A549 (cell line): ENCODE results near the gene DEDD2. TPM values are rescaled to one million over a fixed set of nuclear protein-coding genes. Genes with fewer than 3 reads are reported as not detected.

Experiments
- ATAC-seq, 2 experiments: fragments of 200-7000 bp in 1 of 2; fragments of >200 bp in 1 of 2; cut with Nextera tagmentation in 1 of 2; cut with Tn5 transposase in 1 of 2; 3 replicates each; pipeline versions ENCODE4 v1.8.0 to v1.9.1; 2018 to 2020; ENCODE audit warnings: mild to moderate bottlenecking in 1 of 2, moderate library complexity in 1 of 2
- CTCF ChIA-PET: fragments of 300-600 bp; sonication (Branson Sonifier 250); formaldehyde crosslinking; extraction: SDS; loops from one replicate; lab custom pipeline; 2021; ENCODE audit warnings: antibody characterized with exemption, inconsistent platforms; lab: Yijun Ruan, JAX
- POLR2A ChIA-PET: fragments of 350-600 bp; formaldehyde crosslinking; extraction: SDS; loops from one replicate; lab custom pipeline; 2021; ENCODE audit warnings: antibody characterized with exemption, inconsistent platforms; lab: Yijun Ruan, JAX
- DNase-seq, 2 experiments: peaks; one replicate each; pipeline versions ENCODE4 v3.0.0 to v3.0.0-alpha.2; 2011 to 2016; ENCODE audit warnings: low read depth in 1 of 2, low spot score in 1 of 2
- FAIRE-seq: peaks from 2 replicates; lab custom pipeline; 2011; peaks lifted over from hg19 to GRCh38; lab: Jason Lieb, UNC
- H3K27ac ChIP-seq, 2 experiments: fragments of >200 bp; sonication (Bioruptor Twin); formaldehyde crosslinking; 3 replicates each; pipeline ENCODE4 v1.5.1; 2016 to 2017
- H3K4me1 ChIP-seq: fragments of >200 bp; sonication (Bioruptor Twin); formaldehyde crosslinking; 3 replicates; pipeline ENCODE4 v1.6.1; 2016
- H3K4me2 ChIP-seq: fragments of >200 bp; sonication (Bioruptor Twin); formaldehyde crosslinking; 3 replicates; pipeline ENCODE4 v1.6.1; 2016
- H3K4me3 ChIP-seq: fragments of >200 bp; sonication (Bioruptor Twin); formaldehyde crosslinking; 3 replicates; pipeline ENCODE4 v1.5.1; 2016
- H3K9me3 ChIP-seq: fragments of >200 bp; sonication (Bioruptor Twin); formaldehyde crosslinking; 3 replicates; pipeline ENCODE4 v1.6.1; 2016
- BCL3 ChIP-seq: fragments of >200 bp; sonication (Bioruptor Twin); formaldehyde crosslinking; IDR thresholded peaks from 3 replicates; pipeline ENCODE4 v1.6.1; 2016
- CBX2 ChIP-seq: fragments of 200-600 bp; sonication (generic); IDR thresholded peaks from 2 replicates; pipeline ENCODE4 v1.6.1; 2016; ENCODE audit warnings: low read depth, mild to moderate bottlenecking, borderline replicate concordance
- CHD4 ChIP-seq: fragments of 200-600 bp; sonication (generic); IDR thresholded peaks from 2 replicates; pipeline ENCODE4 v1.6.1; 2016; ENCODE audit warnings: antibody characterized with exemption, mild to moderate bottlenecking, borderline replicate concordance
- CTCF ChIP-seq: fragments of >200 bp; sonication (Bioruptor Twin); formaldehyde crosslinking; IDR thresholded peaks from 3 replicates; pipeline ENCODE4 v1.5.1; 2016
- EHF ChIP-seq: fragments of 250-450 bp; sonication (Bioruptor Pico); IDR thresholded peaks from 2 replicates; pipeline ENCODE4 v1.5.0; 2020; ENCODE audit warnings: mild to moderate bottlenecking
- ELK1 ChIP-seq: fragments of 150-350 bp; IDR thresholded peaks from 2 replicates; pipeline ENCODE4 v1.6.1; 2014; ENCODE audit warnings: low read depth, mild to moderate bottlenecking, low read length
- FOSB ChIP-seq: fragments of 250-450 bp; sonication (Bioruptor Pico); IDR thresholded peaks from 2 replicates; pipeline ENCODE4 v1.5.0; 2020; ENCODE audit warnings: mild to moderate bottlenecking, moderate library complexity
- FOSL2 ChIP-seq, 2 experiments: fragments of 450-650 bp in 1 of 2; fragments of >200 bp in 1 of 2; sonication (Bioruptor Twin) in 1 of 2; formaldehyde crosslinking; IDR thresholded peaks; 2 replicates each; pipeline versions ENCODE4 v1.5.0 to v1.6.1; 2016 to 2020; ENCODE audit warnings: mild to moderate bottlenecking in 1 of 2, moderate library complexity in 1 of 2
- HEYL ChIP-seq: fragments of 250-450 bp; sonication (Bioruptor Pico); IDR thresholded peaks from 2 replicates; pipeline ENCODE4 v1.8.0; 2021; ENCODE audit warnings: mild to moderate bottlenecking, moderate library complexity
- HOXB13 ChIP-seq: fragments of 250-450 bp; sonication (Bioruptor Pico); IDR thresholded peaks from 2 replicates; pipeline ENCODE4 v1.5.0; 2020; ENCODE audit warnings: low read depth, mild to moderate bottlenecking, moderate library complexity
- KDM1A ChIP-seq: fragments of 200-600 bp; sonication (generic); IDR thresholded peaks from 2 replicates; pipeline ENCODE4 v1.6.1; 2016; ENCODE audit warnings: low read depth, mild to moderate bottlenecking
- KDM5A ChIP-seq: fragments of 200-600 bp; sonication (generic); IDR thresholded peaks from 2 replicates; pipeline ENCODE4 v1.6.1; 2016; ENCODE audit warnings: antibody characterized with exemption, mild to moderate bottlenecking
- MAZ ChIP-seq: fragments of 150-350 bp; IDR thresholded peaks from 2 replicates; pipeline ENCODE4 v1.6.1; 2014; ENCODE audit warnings: antibody characterized with exemption, low read depth, low read length, borderline replicate concordance
- NFE2L2 ChIP-seq: fragments of 150-350 bp; conservative IDR thresholded peaks from 2 replicates; pipeline ENCODE4 v1.6.1; 2014; ENCODE audit warnings: low read length
- PHF8 ChIP-seq: fragments of 200-600 bp; sonication (generic); IDR thresholded peaks from 2 replicates; pipeline ENCODE4 v1.6.1; 2016; ENCODE audit warnings: low read depth, mild to moderate bottlenecking, antibody characterized with exemption, moderate library complexity, borderline replicate concordance
- RAD21 ChIP-seq, 2 experiments: fragments of >200 bp in 1 of 2; sonication (Bioruptor Twin) in 1 of 2; formaldehyde crosslinking in 1 of 2; IDR thresholded peaks in 1 of 2; conservative IDR thresholded peaks in 1 of 2; 2 replicates in 1 of 2; 3 replicates in 1 of 2; pipeline ENCODE4 v1.6.1; 2012 to 2018; ENCODE audit warnings: inconsistent platforms in 1 of 2
- TFCP2L1 ChIP-seq: fragments of 250-450 bp; sonication (Bioruptor Pico); IDR thresholded peaks from 2 replicates; pipeline ENCODE4 v1.5.0; 2021; ENCODE audit warnings: mild to moderate bottlenecking
- USF2 ChIP-seq: fragments of 450-650 bp; IDR thresholded peaks from 2 replicates; pipeline ENCODE4 v1.6.1; 2014; ENCODE audit warnings: antibody characterized with exemption
- ZC3H11A ChIP-seq: fragments of 450-650 bp; IDR thresholded peaks from 2 replicates; pipeline ENCODE4 v1.6.1; 2014; ENCODE audit warnings: antibody characterized with exemption, mild to moderate bottlenecking
- ZNF302 ChIP-seq: fragments of 250-450 bp; sonication (Bioruptor Pico); IDR thresholded peaks from 2 replicates; pipeline ENCODE4 v1.9.0; 2021; ENCODE audit warnings: inconsistent platforms, mild to moderate bottlenecking, moderate library complexity
- WGBS: methylation state at CpG from one replicate; pipeline ENCODE4 v1.1.6; 2017; ENCODE audit errors: missing lambda C conversion rate; 5-methylcytosine and 5-hydroxymethylcytosine counted together
- polyA plus RNA-seq, 4 experiments: library from polyadenylated mRNA; depleted of rRNA in 3 of 4; stranded (reverse); fragments of >200 nt; fragmentation: RNase III in 1 of 4; extraction: RNeasy Plus Mini Kit Qiagen cat#74134 plus additional on column Dnase treatment in 1 of 4; gene quantifications; 2 replicates in 3 of 4; 3 replicates in 1 of 4; pipeline ENCODE4 v1.2.3, GENCODE V29; 2011 to 2017

DEDD2 gene
- polyA plus RNA-seq, 2 of the 4 experiments (the other 2 are of a cell fraction), result 30.8 to 54.1 TPM

GRCh38 chr19:42153672-42154433 is 63.6 kb downstream of the DEDD2 start (continued):
- TF ChIP-seq RAD21 (conservative IDR thresholded peaks at IDR 0.05 in 1 of 2, IDR thresholded peaks at IDR 0.05 in 1 of 2) (no peak), USF2 (no peak), TFCP2L1 (no peak), CHD4 (no peak), KDM5A (no peak), MAZ (no peak), CBX2 (no peak)

GRCh38 chr19:42152910-42153671 is 64.4 kb downstream of the DEDD2 start:
- ATAC-seq, result peak; percentile 2 to 25; a peak in 3 of 6 replicates
- WGBS, result 72% methylated on average over 25 of the region's 25 CpGs
- H3K27ac ChIP-seq, result no peak overlapping the region
- H3K4me1 ChIP-seq, result no peaks in the 10 kb centered on the region
- no peak for DNase-seq
- FAIRE-seq, result no peak
- H3K9me3 ChIP-seq, result no peaks in the 10 kb centered on the region
- no peak for TF ChIP-seq ELK1
- no peak for TF ChIP-seq KDM5A
- no peak for TF ChIP-seq ZNF302 (CRISPR knock-in tag)
- TF ChIP-seq ZC3H11A, result no peak
- POLR2A ChIA-PET, result interaction anchor here (0.8 kb wide), 1 partner anchor 77 kb away, joined by 3 read pairs; the partner anchor contains the start of gene ZNF574
- CTCF ChIA-PET, result interaction anchor here (0.9 to 23.2 kb wide), 6 partner anchors 12 to 248 kb away, joined by 3 to 678 read pairs (median 7); partner anchors contain the start of gene POU2F2
- no peak overlapping the region for H3K4me3 ChIP-seq
- no peak overlapping the region for H3K4me2 ChIP-seq

- POLR2A ChIA-PET, result interaction anchor here (0.8 kb wide), 1 partner anchor 76 kb away, joined by 3 read pairs; the partner anchor contains the start of gene ZNF574
- CTCF ChIA-PET, result interaction anchor here (1.2 to 23.2 kb wide), 8 partner anchors 13 to 128 kb away, joined by 4 to 678 read pairs (median 5); partner anchors contain the start of gene POU2F2
- ATAC-seq, result no peak
- TF ChIP-seq PHF8 (no peak), HEYL (CRISPR knock-in tag) (no peak), CTCF (no peak), USF2 (no peak), BCL3 (no peak), NFE2L2 (no peak), EHF (CRISPR knock-in tag) (no peak), FOSL2 (IDR thresholded peaks at IDR 0.05) (no peak), FOSL2 (CRISPR knock-in tag; IDR thresholded peaks at IDR 0.05) (no peak), HOXB13 (no peak), FOSB (no peak), KDM1A (no peak)
- TF ChIP-seq, all 56 proteins: peak for 0
- FAIRE-seq (no peak), DNase-seq (no peak)
- WGBS, result 64% methylated on average over 20 of the region's 20 CpGs
- H3K4me2 ChIP-seq, result no peak overlapping the region
- no peak overlapping the region for H3K4me3 ChIP-seq
- H3K27ac ChIP-seq, result no peak overlapping the region
- H3K4me1 ChIP-seq, result no peaks in the 10 kb centered on the region
- no peaks in the 10 kb centered on the region for H3K9me3 ChIP-seq
These were observed 65.4 kb downstream of the DEDD2 start for GRCh38 chr19:42151782-42152684.
